CD4-positive, CD25-positive, alpha-beta regulatory T cell (primary cell): ENCODE data around the gene ADCY9. TPM values are rescaled to one million over a fixed set of nuclear protein-coding genes. Genes with fewer than 3 reads are reported as not detected.
A peak's percentile ranks its signal among the peaks of the same experiment; 100 is the strongest.

Source experiments
- ATAC-seq, 2 donors: fragments of 150-1000 bp; cut with Tn5 transposase; one replicate each; pipeline ENCODE4 v1.10.0; 2021; ENCODE audit warnings: low read depth in 2 of 2, moderate number of reproducible peaks in 2 of 2, moderate library complexity in 1 of 2
- DNase-seq, 3 donors: peaks; one replicate each; pipeline versions ENCODE4 v3.0.0 to v3.0.0-alpha.2; 2012 to 2022; ENCODE audit warnings: mixed read lengths in 1 of 3
- H3K27ac ChIP-seq: one replicate; pipeline ENCODE4 v1.7.0; 2013; ENCODE audit warnings: mild to moderate bottlenecking, low read length; ENCODE audit not compliant: insufficient read depth, poor library complexity, severe bottlenecking
- H3K27me3 ChIP-seq: one replicate; pipeline ENCODE4 v1.7.0; 2013; ENCODE audit warnings: low read length; ENCODE audit not compliant: control insufficient read depth, insufficient read depth
- H3K36me3 ChIP-seq: one replicate; pipeline ENCODE4 v1.7.0; 2013; ENCODE audit warnings: mild to moderate bottlenecking, low read length, moderate library complexity; ENCODE audit not compliant: control insufficient read depth, insufficient read depth
- H3K4me1 ChIP-seq: 2 replicates; pipeline ENCODE4 v1.7.0; 2013; ENCODE audit warnings: mild to moderate bottlenecking, low read length; ENCODE audit not compliant: insufficient read depth, control insufficient read depth, poor library complexity, severe bottlenecking
- H3K4me3 ChIP-seq: one replicate; pipeline ENCODE4 v1.7.0; 2013; ENCODE audit warnings: low read depth, mild to moderate bottlenecking, low read length, moderate library complexity
- H3K9me3 ChIP-seq, 2 experiments: 1 replicate in 1 of 2; 2 replicates in 1 of 2; pipeline ENCODE4 v1.7.0; 2013; ENCODE audit warnings: low read length in 2 of 2, mild to moderate bottlenecking in 1 of 2, moderate library complexity in 1 of 2; ENCODE audit not compliant: control insufficient read depth in 2 of 2
- H3K27ac Mint-ChIP-seq, 3 donors: one replicate each; pipeline ENCODE4 v1.8.0; 2020 to 2022; ENCODE audit warnings: mild to moderate bottlenecking in 3 of 3, mixed read lengths in 3 of 3, moderate library complexity in 2 of 3
- H3K27me3 Mint-ChIP-seq: one replicate; pipeline ENCODE4 v1.8.0; 2022; ENCODE audit warnings: mild to moderate bottlenecking, mixed read lengths
- H3K36me3 Mint-ChIP-seq: one replicate; pipeline ENCODE4 v1.8.0; 2020; ENCODE audit warnings: mixed read lengths
- H3K4me1 Mint-ChIP-seq, 4 donors: one replicate each; pipeline ENCODE4 v1.8.0; 2020 to 2022; ENCODE audit warnings: mixed read lengths in 4 of 4, mild to moderate bottlenecking in 1 of 4
- H3K4me3 Mint-ChIP-seq, 4 donors: one replicate each; pipeline ENCODE4 v1.8.0; 2020 to 2022; ENCODE audit warnings: mild to moderate bottlenecking in 4 of 4, mixed read lengths in 4 of 4, moderate library complexity in 3 of 4
- H3K9me3 Mint-ChIP-seq, 7 donors: one replicate each; pipeline ENCODE4 v1.8.0; 2020 to 2022; ENCODE audit warnings: mixed read lengths in 7 of 7, mild to moderate bottlenecking in 3 of 7, moderate library complexity in 2 of 7
- polyA plus RNA-seq, 4 donors: library from polyadenylated mRNA; unstranded; fragments of 300-500 nt; fragmentation: Illumina TruSeq; gene quantifications; one replicate each; pipeline ENCODE4 v1.2.3, GENCODE V29; 2021
- total RNA-seq: library from RNA; stranded (reverse); gene quantifications from one replicate; pipeline ENCODE4 v1.2.3, GENCODE V29; 2022

ADCY9 gene
- total and polyA plus RNA-seq, 5 donors from 2014 or later: 0.06 to 7.8 (median 0.23) TPM

GRCh38 chr16:4117250-4117578, 972 bp upstream of the ADCY9 start:
- Mint-ChIP-seq H3K4me3 (peak overlapping the region; percentile 82 to 96 (median 84)), H3K9me3 (peaks cover 0 to 4% (median 0%) of the 10 kb centered on the region in 7 donors), H3K4me1 (peaks cover 4 to 32% (median 7%) of the 10 kb centered on the region in 4 donors), H3K36me3 (no peaks in the 10 kb centered on the region), H3K27ac (no peak overlapping the region), H3K27me3 (peaks cover 6% of the 10 kb centered on the region)
- Histone ChIP-seq H3K36me3 (no peaks in the 10 kb centered on the region), H3K27me3 (peaks cover 7% of the 10 kb centered on the region), H3K9me3 (no peaks in the 10 kb centered on the region), H3K4me1 (peaks cover 18% of the 10 kb centered on the region), H3K4me3 (no peak overlapping the region), H3K27ac (no peak overlapping the region)
- ATAC-seq (no peak), DNase-seq (no peak)

GRCh38 chr16:4115949-4116318, 308 bp downstream of the ADCY9 start:
- no peak overlapping the region for H3K27ac ChIP-seq
- no peak for DNase-seq
- H3K4me3 ChIP-seq: no peak overlapping the region
- Mint-ChIP-seq H3K27me3 (peaks cover 6% of the 10 kb centered on the region), H3K4me1 (peaks cover 4 to 41% (median 11%) of the 10 kb centered on the region in 4 donors), H3K4me3 (peak overlapping the region in 2 of 4 donors; percentile 69 to 85), H3K9me3 (peaks cover 0 to 4% (median 0%) of the 10 kb centered on the region in 7 donors), H3K36me3 (no peaks in the 10 kb centered on the region), H3K27ac (no peak overlapping the region)
- peaks cover 7% of the 10 kb centered on the region for H3K27me3 ChIP-seq
- peak in 1 of 2 donors; percentile 11 for ATAC-seq
- H3K4me1 ChIP-seq: peaks cover 18% of the 10 kb centered on the region
- no peaks in the 10 kb centered on the region for H3K9me3 ChIP-seq
- H3K36me3 ChIP-seq: no peaks in the 10 kb centered on the region

- no peaks in the 10 kb centered on the region for H3K9me3 ChIP-seq
- no peak overlapping the region for H3K4me3 ChIP-seq
- Mint-ChIP-seq H3K9me3 (peaks cover 0 to 4% (median 0%) of the 10 kb centered on the region in 7 donors), H3K4me3 (peak overlapping the region; percentile 69 to 92 (median 88)), H3K36me3 (no peaks in the 10 kb centered on the region), H3K27me3 (peaks cover 6% of the 10 kb centered on the region), H3K27ac (no peak overlapping the region), H3K4me1 (peaks cover 4 to 41% (median 11%) of the 10 kb centered on the region in 4 donors)
- peaks cover 7% of the 10 kb centered on the region for H3K27me3 ChIP-seq
- ATAC-seq (peak in 1 of 2 donors; percentile 32), DNase-seq (peak; percentile 16 to 46 (median 30))
- no peaks in the 10 kb centered on the region for H3K36me3 ChIP-seq
- peaks cover 18% of the 10 kb centered on the region for H3K4me1 ChIP-seq
- H3K27ac ChIP-seq: no peak overlapping the region
Measured at GRCh38 chr16:4115209-4115948, 863 bp downstream of the ADCY9 start.

- DNase-seq: no peak
- peaks cover 18% of the 10 kb centered on the region for H3K4me1 ChIP-seq
- no peaks in the 10 kb centered on the region for H3K9me3 ChIP-seq
- ATAC-seq: no peak
- peaks cover 6% of the 10 kb centered on the region for H3K27me3 Mint-ChIP-seq
- no peak overlapping the region for H3K27ac ChIP-seq
- H3K36me3 ChIP-seq: no peaks in the 10 kb centered on the region
- H3K4me1 Mint-ChIP-seq: peaks cover 4 to 44% (median 11%) of the 10 kb centered on the region in 4 donors
- peak overlapping the region; percentile 81 to 92 (median 88) for H3K4me3 Mint-ChIP-seq
- no peak overlapping the region for H3K4me3 ChIP-seq
- H3K27ac Mint-ChIP-seq: peak overlapping the region in 2 of 3 donors; percentile 62 to 67
- H3K27me3 ChIP-seq: peaks cover 7% of the 10 kb centered on the region
- no peaks in the 10 kb centered on the region for H3K36me3 Mint-ChIP-seq
- H3K9me3 Mint-ChIP-seq: peaks cover 0 to 4% (median 0%) of the 10 kb centered on the region in 7 donors
Measured at GRCh38 chr16:4114257-4115208, 1.7 kb downstream of the ADCY9 start.

GRCh38 chr16:4113358-4114256, 2.6 kb downstream of the ADCY9 start:
- Mint-ChIP-seq H3K36me3 (no peaks in the 10 kb centered on the region), H3K9me3 (peaks cover 0 to 4% (median 0%) of the 10 kb centered on the region in 7 donors), H3K4me3 (peak overlapping the region; percentile 11 to 91 (median 64)), H3K27ac (peak overlapping the region in 1 of 3 donors; percentile 62), H3K27me3 (peaks cover 6% of the 10 kb centered on the region), H3K4me1 (peaks cover 4 to 46% (median 11%) of the 10 kb centered on the region in 4 donors)
- peaks cover 3% of the 10 kb centered on the region for H3K27me3 ChIP-seq
- ATAC-seq (no peak), DNase-seq (no peak)
- H3K9me3 ChIP-seq: no peaks in the 10 kb centered on the region
- H3K4me3 ChIP-seq: no peak overlapping the region
- H3K36me3 ChIP-seq: no peaks in the 10 kb centered on the region
- H3K4me1 ChIP-seq: peaks cover 18% of the 10 kb centered on the region
- H3K27ac ChIP-seq: no peak overlapping the region

GRCh38 chr16:4111748-4112696, 4.2 kb downstream of the ADCY9 start:
- H3K4me1 Mint-ChIP-seq: peaks cover 4 to 42% (median 8%) of the 10 kb centered on the region in 4 donors
- no peak overlapping the region for H3K4me3 ChIP-seq
- H3K27ac ChIP-seq: no peak overlapping the region
- H3K27ac Mint-ChIP-seq: peak overlapping the region in 1 of 3 donors; percentile 23
- DNase-seq (no peak), ATAC-seq (no peak)
- H3K9me3 ChIP-seq: no peaks in the 10 kb centered on the region
- peak overlapping the region in 1 of 4 donors; percentile 91 for H3K4me3 Mint-ChIP-seq
- H3K36me3 Mint-ChIP-seq: no peaks in the 10 kb centered on the region
- H3K27me3 Mint-ChIP-seq: peaks cover 6% of the 10 kb centered on the region
- peaks cover 0 to 4% (median 0%) of the 10 kb centered on the region in 7 donors for H3K9me3 Mint-ChIP-seq
- no peaks in the 10 kb centered on the region for H3K27me3 ChIP-seq
- peaks cover 17% of the 10 kb centered on the region for H3K4me1 ChIP-seq
- no peaks in the 10 kb centered on the region for H3K36me3 ChIP-seq
